Mesendoderm (in vitro differentiated cells): ENCODE data around the gene GIMAP5.

ENCODE experiments used
- DNase-seq: peaks from one replicate; pipeline ENCODE4 v3.0.0; 2013
- H2AK5ac ChIP-seq: 2 replicates; pipeline ENCODE4 v1.6.1; 2013; ENCODE audit warnings: low read length, inconsistent platforms
- H2BK120ac ChIP-seq: 2 replicates; pipeline ENCODE4 v1.6.1; 2013; ENCODE audit warnings: low read depth, mild to moderate bottlenecking, low read length, moderate library complexity, mixed read lengths
- H2BK15ac ChIP-seq: replicated peaks from 2 replicates; pipeline ENCODE4 v1.6.1; 2013; ENCODE audit warnings: low read depth, mild to moderate bottlenecking, moderate library complexity
- H2BK5ac ChIP-seq: 2 replicates; pipeline ENCODE4 v1.6.1; 2013; ENCODE audit warnings: low read length, inconsistent platforms
- H3K18ac ChIP-seq: 2 replicates; pipeline ENCODE4 v1.6.1; 2013; ENCODE audit warnings: mild to moderate bottlenecking, low read length, mixed read lengths
- H3K23ac ChIP-seq: one replicate; pipeline ENCODE4 v1.6.1; 2013; ENCODE audit warnings: low read length
- H3K27ac ChIP-seq: 2 replicates; pipeline ENCODE4 v1.5.1; 2013; ENCODE audit warnings: low read depth, mild to moderate bottlenecking, inconsistent platforms, low read length, moderate library complexity
- H3K27me3 ChIP-seq: 2 replicates; pipeline ENCODE4 v1.6.1; 2013; ENCODE audit warnings: low read length, control low read depth, mild to moderate bottlenecking, inconsistent platforms; ENCODE audit not compliant: insufficient read depth, poor library complexity
- H3K36me3 ChIP-seq: 2 replicates; pipeline ENCODE4 v1.6.1; 2013; ENCODE audit warnings: low read length, inconsistent platforms; ENCODE audit not compliant: control insufficient read depth, insufficient read depth
- H3K4ac ChIP-seq: one replicate; pipeline ENCODE4 v1.6.1; 2013; ENCODE audit warnings: low read depth, mild to moderate bottlenecking, low read length, moderate library complexity
- H3K4me1 ChIP-seq: 2 replicates; pipeline ENCODE4 v1.6.1; 2013; ENCODE audit warnings: low read depth, low read length, inconsistent platforms; ENCODE audit not compliant: control insufficient read depth
- H3K4me2 ChIP-seq: 2 replicates; pipeline ENCODE4 v1.6.1; 2013; ENCODE audit warnings: low read length
- H3K4me3 ChIP-seq: 2 replicates; pipeline ENCODE4 v1.5.1; 2013; ENCODE audit warnings: mild to moderate bottlenecking, low read length
- H3K56ac ChIP-seq: one replicate; pipeline ENCODE4 v1.6.1; 2013; ENCODE audit warnings: low read length
- H3K79me1 ChIP-seq: 2 replicates; pipeline ENCODE4 v1.6.1; 2013; ENCODE audit warnings: low read length, inconsistent platforms
- H3K79me2 ChIP-seq: 2 replicates; pipeline ENCODE4 v1.6.1; 2013; ENCODE audit warnings: mild to moderate bottlenecking, low read length; ENCODE audit not compliant: control insufficient read depth, insufficient read depth
- H3K9ac ChIP-seq: 2 replicates; pipeline ENCODE4 v1.6.1; 2013; ENCODE audit warnings: low read length, inconsistent platforms
- H4K5ac ChIP-seq: one replicate; pipeline ENCODE4 v1.6.1; 2013; ENCODE audit warnings: low read length
- H4K8ac ChIP-seq: one replicate; pipeline ENCODE4 v1.6.1; 2013; ENCODE audit warnings: low read depth, mild to moderate bottlenecking, control low read depth, low read length, moderate library complexity
- WGBS: extraction: QIAGEN DNeasy Blood & Tissue Kit; methylation state at CpG from one replicate; pipeline ENCODE4 v1.1.7; 2013; ENCODE audit warnings: low lambda C conversion rate, missing lambda C conversion rate; ENCODE audit not compliant: insufficient coverage; ENCODE audit errors: extremely low coverage; 5-methylcytosine and 5-hydroxymethylcytosine counted together

Gene GIMAP5

DNA sequence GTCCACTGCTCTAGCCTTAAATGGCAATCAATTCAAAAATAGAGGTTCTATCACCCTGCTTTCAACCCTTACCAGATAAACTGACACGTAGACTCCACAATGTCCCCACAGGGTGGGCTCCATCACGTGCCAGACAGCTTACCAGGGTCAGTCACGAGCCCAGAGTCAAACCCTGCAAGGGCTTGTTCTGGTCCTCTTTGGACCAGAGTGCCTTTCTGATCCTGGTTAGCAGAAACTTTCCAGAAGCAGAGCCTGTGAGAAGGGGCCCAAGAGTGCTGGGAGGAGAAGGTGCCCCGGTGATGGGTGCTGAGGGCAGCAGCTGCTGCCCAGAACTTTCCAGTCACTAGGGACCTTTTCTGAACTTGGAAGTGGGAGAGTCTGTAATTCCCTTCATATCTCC lies 354 bp upstream of the GIMAP5 start:
- no peak overlapping the region for H2BK5ac ChIP-seq
- no peak overlapping the region for H3K4ac ChIP-seq
- peaks cover 3% of the 10 kb centered on the region for H3K4me1 ChIP-seq
- H3K27ac ChIP-seq, result no peak overlapping the region
- H4K8ac ChIP-seq, result no peak overlapping the region
- no peak overlapping the region for H4K5ac ChIP-seq
- no peak overlapping the region for H2BK15ac ChIP-seq
- H3K9ac ChIP-seq, result no peak overlapping the region
- no peaks in the 10 kb centered on the region for H3K36me3 ChIP-seq
- H2BK120ac ChIP-seq, result no peak overlapping the region
- H3K4me3 ChIP-seq, result no peak overlapping the region
- no peak overlapping the region for H3K18ac ChIP-seq
- H3K79me2 ChIP-seq, result no peaks in the 10 kb centered on the region
- H3K27me3 ChIP-seq, result peaks cover 64% of the 10 kb centered on the region
- DNase-seq, result no peak
- H3K4me2 ChIP-seq, result no peak overlapping the region
- no peak overlapping the region for H2AK5ac ChIP-seq
- no peaks in the 10 kb centered on the region for H3K79me1 ChIP-seq
- H3K23ac ChIP-seq, result no peak overlapping the region
- no CpG with 5 or more reads among the region's 4 CpGs for WGBS
- H3K56ac ChIP-seq, result no peak overlapping the region

DNA sequence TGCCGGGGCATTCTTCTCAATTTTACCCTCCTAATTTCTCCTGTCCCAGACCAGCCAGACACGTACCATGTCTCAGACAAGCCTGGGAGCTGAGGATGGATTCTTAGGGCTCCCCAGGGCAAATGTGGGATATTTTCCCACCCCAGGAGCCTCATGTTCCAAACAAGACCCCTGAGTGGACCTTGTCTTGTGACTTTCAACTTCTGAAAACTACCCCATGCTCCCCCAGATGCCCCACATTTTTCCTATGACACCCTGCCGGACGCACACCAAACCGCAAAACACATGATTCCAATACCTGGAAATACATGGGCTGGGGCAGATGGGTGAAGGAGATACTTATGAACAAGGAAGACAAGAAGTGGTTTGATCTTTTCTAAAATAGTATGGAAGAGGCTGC lies 874 bp downstream of the GIMAP5 start:
- no peak overlapping the region for H3K27ac ChIP-seq
- H3K79me2 ChIP-seq, result no peaks in the 10 kb centered on the region
- H2BK15ac ChIP-seq, result no peak overlapping the region
- no peak overlapping the region for H3K4ac ChIP-seq
- peaks cover 3% of the 10 kb centered on the region for H3K4me1 ChIP-seq
- H2BK5ac ChIP-seq, result no peak overlapping the region
- no peak overlapping the region for H3K18ac ChIP-seq
- no peak overlapping the region for H4K5ac ChIP-seq
- peaks cover 62% of the 10 kb centered on the region for H3K27me3 ChIP-seq
- H3K79me1 ChIP-seq, result no peaks in the 10 kb centered on the region
- H3K4me3 ChIP-seq, result no peak overlapping the region
- no peak overlapping the region for H4K8ac ChIP-seq
- H2AK5ac ChIP-seq, result no peak overlapping the region
- no peak overlapping the region for H3K4me2 ChIP-seq
- no peak overlapping the region for H3K23ac ChIP-seq
- WGBS, result no CpG with 5 or more reads among the region's 5 CpGs
- no peak overlapping the region for H2BK120ac ChIP-seq
- H3K56ac ChIP-seq, result no peak overlapping the region
- no peak overlapping the region for H3K9ac ChIP-seq
- DNase-seq, result no peak
- no peaks in the 10 kb centered on the region for H3K36me3 ChIP-seq

DNA sequence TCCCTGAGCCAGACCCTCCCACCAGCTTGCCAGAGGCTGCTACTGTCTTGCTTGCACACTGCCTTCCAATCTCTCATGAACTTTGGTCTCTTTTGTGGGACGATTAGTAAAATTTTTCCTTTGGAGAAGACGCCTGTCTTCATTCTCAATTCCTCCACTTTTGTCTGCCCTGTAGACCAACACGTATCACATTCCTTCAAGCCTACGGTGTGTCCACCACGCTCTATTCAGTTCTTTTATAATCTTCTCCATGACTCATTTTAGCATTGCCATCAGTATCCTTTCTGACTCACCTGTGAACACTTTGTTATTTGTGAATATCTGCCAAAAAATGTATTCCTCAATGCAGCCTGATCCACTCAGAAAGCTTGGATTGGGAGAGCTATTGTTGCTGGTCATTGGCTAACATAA lies 1.4 kb downstream of the GIMAP5 start:
- Histone ChIP-seq H3K56ac (no peak overlapping the region), H3K27ac (no peak overlapping the region), H3K27me3 (peaks cover 60% of the 10 kb centered on the region), H2BK5ac (no peak overlapping the region), H3K4me3 (no peak overlapping the region), H3K4me2 (no peak overlapping the region), H3K9ac (no peak overlapping the region), H4K8ac (no peak overlapping the region), H3K79me1 (no peaks in the 10 kb centered on the region), H2BK120ac (no peak overlapping the region), H3K79me2 (no peaks in the 10 kb centered on the region), H3K23ac (no peak overlapping the region), H3K36me3 (no peaks in the 10 kb centered on the region), H3K4ac (no peak overlapping the region), H2AK5ac (no peak overlapping the region), H4K5ac (no peak overlapping the region), H2BK15ac (no peak overlapping the region), H3K4me1 (peaks cover 3% of the 10 kb centered on the region), H3K18ac (no peak overlapping the region)
- DNase-seq, result no peak
- WGBS, result no CpG with 5 or more reads among the region's 5 CpGs

DNA sequence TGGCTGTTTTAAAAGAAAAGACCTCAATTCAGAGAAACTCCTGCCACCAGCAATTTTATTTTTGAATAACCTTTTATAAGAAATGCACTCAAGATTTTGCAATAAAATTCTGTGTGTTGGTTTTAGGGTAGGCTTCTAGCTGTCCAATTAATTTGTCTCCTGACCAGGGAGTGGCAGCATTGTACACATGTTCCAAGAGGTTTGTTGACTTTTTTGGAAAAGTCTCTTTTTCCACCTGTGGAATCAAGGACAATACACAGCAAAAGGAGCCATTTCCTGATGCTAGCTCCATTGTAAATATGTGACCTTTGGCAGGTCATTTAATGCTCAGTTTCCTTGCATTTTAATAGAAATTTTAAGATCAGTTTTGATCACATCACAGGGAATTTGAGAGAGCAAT lies 1.8 kb downstream of the GIMAP5 start:
- no peak overlapping the region for H3K56ac ChIP-seq
- no peak overlapping the region for H4K5ac ChIP-seq
- no peak overlapping the region for H3K27ac ChIP-seq
- no peak overlapping the region for H3K9ac ChIP-seq
- no peak overlapping the region for H3K4ac ChIP-seq
- no peak overlapping the region for H3K18ac ChIP-seq
- H3K27me3 ChIP-seq, result peaks cover 61% of the 10 kb centered on the region
- no peak for DNase-seq
- H3K79me2 ChIP-seq, result no peaks in the 10 kb centered on the region
- no peaks in the 10 kb centered on the region for H3K36me3 ChIP-seq
- no peak overlapping the region for H2BK5ac ChIP-seq
- peaks cover 3% of the 10 kb centered on the region for H3K4me1 ChIP-seq
- H3K79me1 ChIP-seq, result no peaks in the 10 kb centered on the region
- no peak overlapping the region for H3K4me2 ChIP-seq
- H2AK5ac ChIP-seq, result no peak overlapping the region
- H3K4me3 ChIP-seq, result no peak overlapping the region
- no peak overlapping the region for H2BK15ac ChIP-seq
- H4K8ac ChIP-seq, result no peak overlapping the region
- no peak overlapping the region for H3K23ac ChIP-seq
- H2BK120ac ChIP-seq, result no peak overlapping the region

DNA sequence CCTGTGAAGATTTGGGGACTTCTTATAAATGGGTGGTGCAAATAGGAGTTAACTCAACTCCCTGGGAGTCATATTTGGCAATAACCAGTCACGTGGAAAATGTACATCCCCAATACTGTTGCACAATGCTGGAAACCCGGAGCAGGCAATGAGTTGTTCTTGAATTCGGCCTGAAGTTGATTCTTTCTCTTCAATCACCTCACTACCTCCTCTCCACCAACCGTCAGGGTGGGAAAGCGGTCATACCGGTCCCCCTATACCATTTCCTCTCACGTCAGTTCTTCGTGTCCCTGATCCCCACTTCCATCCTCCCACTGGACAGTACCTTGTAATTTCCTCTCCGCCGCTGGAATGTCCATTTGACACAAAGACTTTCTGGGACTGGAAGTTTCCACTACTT lies 2.8 kb downstream of the GIMAP5 start:
- no peak overlapping the region for H3K27ac ChIP-seq
- no peak overlapping the region for H3K4ac ChIP-seq
- H2BK5ac ChIP-seq, result no peak overlapping the region
- no peaks in the 10 kb centered on the region for H3K79me2 ChIP-seq
- H4K5ac ChIP-seq, result no peak overlapping the region
- H2AK5ac ChIP-seq, result no peak overlapping the region
- no peak overlapping the region for H3K9ac ChIP-seq
- no peak for DNase-seq
- H3K4me1 ChIP-seq, result peaks cover 3% of the 10 kb centered on the region
- no CpG with 5 or more reads among the region's 10 CpGs for WGBS
- no peak overlapping the region for H3K23ac ChIP-seq
- H3K56ac ChIP-seq, result no peak overlapping the region
- H3K79me1 ChIP-seq, result no peaks in the 10 kb centered on the region
- H2BK15ac ChIP-seq, result no peak overlapping the region
- H3K36me3 ChIP-seq, result no peaks in the 10 kb centered on the region
- no peak overlapping the region for H3K18ac ChIP-seq
- no peak overlapping the region for H4K8ac ChIP-seq
- peaks cover 58% of the 10 kb centered on the region for H3K27me3 ChIP-seq
- no peak overlapping the region for H2BK120ac ChIP-seq
- H3K4me3 ChIP-seq, result no peak overlapping the region
- no peak overlapping the region for H3K4me2 ChIP-seq

DNA sequence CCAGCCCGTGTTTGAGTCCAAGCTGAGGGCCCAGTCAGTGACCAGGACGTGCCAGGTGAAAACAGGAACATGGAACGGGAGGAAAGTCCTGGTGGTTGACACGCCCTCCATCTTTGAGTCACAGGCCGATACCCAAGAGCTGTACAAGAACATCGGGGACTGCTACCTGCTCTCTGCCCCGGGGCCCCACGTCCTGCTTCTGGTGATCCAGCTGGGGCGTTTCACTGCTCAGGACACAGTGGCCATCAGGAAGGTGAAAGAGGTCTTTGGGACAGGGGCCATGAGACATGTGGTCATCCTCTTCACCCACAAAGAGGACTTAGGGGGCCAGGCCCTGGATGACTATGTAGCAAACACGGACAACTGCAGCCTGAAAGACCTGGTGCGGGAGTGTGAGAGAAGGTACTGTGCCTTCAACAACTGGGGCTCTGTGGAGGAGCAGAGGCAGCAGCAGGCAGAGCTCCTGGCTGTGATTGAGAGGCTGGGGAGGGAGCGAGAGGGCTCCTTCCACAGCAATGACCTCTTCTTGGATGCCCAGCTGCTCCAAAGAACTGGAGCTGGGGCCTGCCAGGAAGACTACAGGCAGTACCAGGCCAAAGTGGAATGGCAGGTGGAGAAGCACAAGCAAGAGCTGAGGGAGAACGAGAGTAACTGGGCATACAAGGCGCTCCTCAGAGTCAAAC lies 5.2 kb downstream of the GIMAP5 start:
- Histone ChIP-seq H3K23ac (no peak overlapping the region), H3K4me1 (no peaks in the 10 kb centered on the region), H4K5ac (no peak overlapping the region), H3K27ac (no peak overlapping the region), H3K79me2 (no peaks in the 10 kb centered on the region), H3K79me1 (no peaks in the 10 kb centered on the region), H3K4ac (no peak overlapping the region), H3K18ac (no peak overlapping the region), H2BK120ac (no peak overlapping the region), H2BK5ac (no peak overlapping the region), H3K4me3 (no peak overlapping the region), H4K8ac (no peak overlapping the region), H2AK5ac (no peak overlapping the region), H3K36me3 (no peaks in the 10 kb centered on the region), H3K9ac (no peak overlapping the region), H2BK15ac (no peak overlapping the region), H3K27me3 (peaks cover 56% of the 10 kb centered on the region), H3K4me2 (no peak overlapping the region), H3K56ac (no peak overlapping the region)
- no CpG with 5 or more reads among the region's 14 CpGs for WGBS
- DNase-seq, result no peak
